K562 (cell line): ENCODE measurements around the gene TPD52L1. TPM values are rescaled to one million over a fixed set of nuclear protein-coding genes. Genes with fewer than 3 reads are reported as not detected.

Experiments
- ARID2 ChIP-seq: fragments of 450-650 bp; IDR thresholded peaks from 2 replicates; pipeline ENCODE4 v1.6.1; 2017; ENCODE audit warnings: antibody characterized with exemption, mild to moderate bottlenecking
- BCOR ChIP-seq: fragments of 450-650 bp; IDR thresholded peaks from 2 replicates; pipeline ENCODE4 v1.6.1; 2016
- CBFA2T3 ChIP-seq: fragments of 450-650 bp; IDR thresholded peaks from 2 replicates; pipeline ENCODE4 v1.6.1; 2017
- CBX2 ChIP-seq: fragments of 200-600 bp; sonication (generic); IDR thresholded peaks from one replicate; pipeline ENCODE4 v1.6.1; 2012; ENCODE audit warnings: mild to moderate bottlenecking, low read length, inconsistent platforms; ENCODE audit not compliant: insufficient read depth, poor library complexity, severe bottlenecking
- DEAF1 ChIP-seq: fragments of 450-650 bp; formaldehyde crosslinking; IDR thresholded peaks from 2 replicates; pipeline ENCODE4 v1.4.0; 2020; ENCODE audit warnings: mild to moderate bottlenecking, moderate library complexity
- DNMT1 ChIP-seq: fragments of 450-650 bp; IDR thresholded peaks from 2 replicates; pipeline ENCODE4 v1.6.1; 2016; ENCODE audit warnings: antibody characterized with exemption, mild to moderate bottlenecking
- ELF2 ChIP-seq: fragments of 250-450 bp; sonication (Bioruptor Pico); IDR thresholded peaks from 2 replicates; pipeline ENCODE4 v1.5.0; 2021; ENCODE audit warnings: mild to moderate bottlenecking
- FOXA1 ChIP-seq: fragments of 450-650 bp; IDR thresholded peaks from 2 replicates; pipeline ENCODE4 v1.6.1; 2016; ENCODE audit warnings: mild to moderate bottlenecking, borderline replicate concordance
- POLR2AphosphoS5 ChIP-seq: IDR thresholded peaks from 2 replicates; pipeline ENCODE4 v1.6.1; 2011; ENCODE audit warnings: mild to moderate bottlenecking, low read depth, low read length, moderate library complexity; ENCODE audit not compliant: control insufficient read depth, insufficient read depth
- REST ChIP-seq, 2 experiments: fragments of 450-650 bp; formaldehyde crosslinking in 1 of 2; IDR thresholded peaks; 2 replicates each; pipeline versions ENCODE4 v1.4.0 to v1.6.1; 2014 to 2020; ENCODE audit warnings: mild to moderate bottlenecking in 2 of 2, borderline replicate concordance in 1 of 2, low read depth in 1 of 2
- RFX1 ChIP-seq: fragments of 450-650 bp; IDR thresholded peaks from 2 replicates; pipeline ENCODE4 v1.6.1; 2016; ENCODE audit warnings: mild to moderate bottlenecking, moderate library complexity
- RNF2 ChIP-seq: sonication (generic); IDR thresholded peaks from 2 replicates; pipeline ENCODE4 v1.6.1; 2016
- SRSF9 ChIP-seq: fragments of 200-400 bp; formaldehyde crosslinking; IDR thresholded peaks from 2 replicates; pipeline ENCODE4 v1.6.1; 2017; ENCODE audit warnings: low read depth, low read length, borderline replicate concordance
- YY1 ChIP-seq, 3 experiments: IDR thresholded peaks; 2 replicates each; pipeline ENCODE4 v1.6.1; 2011; ENCODE audit warnings: low read length in 2 of 3, mild to moderate bottlenecking in 2 of 3, moderate library complexity in 2 of 3, borderline replicate concordance in 1 of 3, control low read depth in 1 of 3, low read depth in 1 of 3; ENCODE audit not compliant: insufficient read depth in 3 of 3, insufficient replicate concordance in 2 of 3, control insufficient read depth in 1 of 3, insufficient read length in 1 of 3; ENCODE audit errors: extremely low read depth in 1 of 3
- ZBTB26 ChIP-seq: fragments of 450-650 bp; formaldehyde crosslinking; IDR thresholded peaks from 2 replicates; pipeline ENCODE4 v1.4.0; 2022; ENCODE audit warnings: missing genetic modification characterization
- ZNF124 ChIP-seq: sonication (generic); formaldehyde crosslinking; IDR thresholded peaks from 2 replicates; pipeline ENCODE4 v1.8.1; 2022; ENCODE audit warnings: missing genetic modification reagents
- ZNF766 ChIP-seq: fragments of 200-800 bp; sonication (Bioruptor generic); conservative IDR thresholded peaks from 2 replicates; pipeline ENCODE4 v1.6.1; 2016; ENCODE audit warnings: missing genetic modification characterization, missing compliant biosample characterization
- polyA plus RNA-seq, 8 experiments: library from polyadenylated mRNA; depleted of rRNA in 4 of 8; stranded (reverse) in 5 of 8; unstranded in 3 of 8; fragments of >200 nt; fragmentation: Nextera tagmentation in 2 of 8; fragmentation: Illumina TruSeq in 1 of 8; extraction: Ambion mirVana in 2 of 8; extraction: Trizol in 1 of 8; gene quantifications; 2 replicates each; pipeline versions ENCODE4 v1.2.1 to v1.2.3, GENCODE V29; 2011 to 2014; ENCODE audit warnings: inconsistent platforms in 1 of 8, missing spikeins in 1 of 8
- total RNA-seq, 7 experiments: library from RNA; depleted of rRNA in 6 of 7; stranded (reverse); fragments of >200 nt in 6 of 7; fragmentation: Illumina TruSeq in 2 of 7; extraction: Trizol in 2 of 7; gene quantifications; 2 replicates each; pipeline versions ENCODE4 v1.2.1 to v1.2.3, GENCODE V29; 2011 to 2021; ENCODE audit warnings: low replicate concordance in 1 of 7

TPD52L1 gene
- total and polyA plus RNA-seq, 9 of the 15 experiments (the other 6 are each of a cell fraction or from before 2014, with no cell fraction given): 12.9 to 149 (median 75.7) TPM

DNA sequence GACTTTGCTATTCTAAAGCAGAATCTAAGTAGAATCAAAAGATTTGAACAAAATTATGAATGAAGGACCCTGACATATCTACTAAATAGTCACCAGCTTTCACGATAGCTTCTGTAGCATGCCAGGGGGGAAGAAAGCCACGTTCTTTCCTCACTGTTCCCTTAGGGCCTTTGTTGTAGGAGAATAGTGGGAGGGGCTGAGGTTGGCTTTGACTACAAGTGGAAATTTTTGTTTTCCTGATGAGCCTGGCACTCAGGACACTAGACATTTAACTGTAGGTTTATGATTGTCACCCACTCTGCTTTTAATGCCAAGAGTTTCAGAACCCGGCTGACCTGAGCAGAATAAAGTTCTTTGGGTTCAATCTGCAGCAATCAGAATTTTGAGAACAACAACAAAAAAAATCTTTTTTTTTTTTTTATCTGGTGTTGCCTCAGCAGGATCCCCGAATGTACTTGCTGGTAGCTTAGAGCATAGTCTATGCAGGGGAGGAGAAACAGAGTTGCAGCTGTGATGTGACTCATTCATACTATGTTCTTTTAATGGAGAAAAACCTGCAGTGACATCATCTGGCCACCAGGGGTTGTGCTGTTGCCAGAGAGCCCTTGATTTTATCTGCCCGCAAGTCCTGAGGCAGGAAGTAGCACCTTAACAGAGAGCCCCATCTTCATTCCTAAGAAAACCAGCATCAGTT is 38.5 kb downstream of the TPD52L1 start (continued):
- TF ChIP-seq REST (IDR thresholded peaks at IDR 0.05; ENCODE audit: borderline replicate concordance) (peak; percentile 45; the same call in 1 of the 2 replicates), REST (CRISPR knock-in tag; IDR thresholded peaks at IDR 0.05; ENCODE audit: low read depth) (no peak), RNF2 (no peak), RFX1 (peak; percentile 43; the same call in 1 of the 2 replicates), CBX2 (no peak), SRSF9 (no peak), ZBTB26 (CRISPR knock-in tag) (no peak), YY1 (IDR thresholded peaks at IDR 0.05; ENCODE audit: borderline replicate concordance in 1 of 3, control insufficient read depth in 1 of 3, extremely low read depth in 1 of 3, insufficient read depth in 3 of 3, insufficient read length in 1 of 3, insufficient replicate concordance in 2 of 3, low read depth in 1 of 3, low read length in 2 of 3) (peak in 1 of 3 experiments; percentile 8), CBFA2T3 (0 out of 2 replicates have a peak, but pooled peaks have one; percentile 9), POLR2AphosphoS5 (no peak), BCOR (no peak), ARID2 (no peak), DNMT1 (no peak), ZNF124 (CRISPR knock-in tag) (no peak), DEAF1 (CRISPR knock-in tag) (0 out of 2 replicates have a peak, but pooled peaks have one; percentile 13), ZNF766 (CRISPR knock-in tag) (no peak), FOXA1 (no peak), ELF2 (CRISPR knock-in tag) (no peak)
